Loucy (cell line): ENCODE measurements around the gene DLK1.

Experiments
- EZH2phosphoT487 ChIP-seq: fragments of 200-600 bp; IDR thresholded peaks from 2 replicates; pipeline ENCODE4 v1.6.1; 2018; ENCODE audit warnings: antibody characterized with exemption, mild to moderate bottlenecking, moderate library complexity, borderline replicate concordance
- TF ChIP-seq, protein P1 (sequence below): fragments of 200-600 bp; sonication (generic); conservative IDR thresholded peaks from 2 replicates; pipeline ENCODE4 v1.5.1; 2014; ENCODE audit warnings: mild to moderate bottlenecking, antibody characterized with exemption, low read length

DNA sequence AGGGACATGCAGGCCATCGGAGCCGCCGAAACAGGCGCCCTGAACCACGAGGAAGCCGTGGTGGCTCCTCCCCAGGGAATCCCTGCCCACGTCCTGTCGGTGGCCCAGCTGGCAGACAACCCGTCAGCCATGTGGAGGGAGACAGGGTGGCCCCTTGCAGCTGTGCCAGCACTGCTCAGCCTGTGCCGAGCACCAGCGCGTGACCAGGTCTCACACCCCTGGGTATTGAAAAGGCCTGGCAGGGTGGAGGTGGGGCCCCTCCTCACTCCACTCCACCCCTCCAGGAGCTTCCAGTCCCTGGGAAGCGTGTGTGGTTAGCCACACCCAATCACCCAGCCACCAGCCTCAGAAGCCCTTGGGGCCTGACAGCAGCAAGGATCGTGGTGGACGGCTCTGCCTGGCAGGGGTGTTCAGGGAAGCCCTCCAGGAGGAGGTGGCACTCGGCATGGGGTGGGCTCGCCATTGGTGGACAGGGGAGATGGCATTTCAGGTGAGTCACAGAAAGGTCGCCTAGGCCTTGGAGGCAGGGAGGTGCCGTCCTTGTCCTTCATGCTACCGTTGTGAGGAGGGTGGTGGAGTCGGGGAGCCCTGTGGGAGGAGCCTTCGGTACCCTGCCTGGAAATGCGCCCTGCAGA, 12.3 kb upstream of the DLK1 start:
- TF ChIP-seq, protein P1, sequence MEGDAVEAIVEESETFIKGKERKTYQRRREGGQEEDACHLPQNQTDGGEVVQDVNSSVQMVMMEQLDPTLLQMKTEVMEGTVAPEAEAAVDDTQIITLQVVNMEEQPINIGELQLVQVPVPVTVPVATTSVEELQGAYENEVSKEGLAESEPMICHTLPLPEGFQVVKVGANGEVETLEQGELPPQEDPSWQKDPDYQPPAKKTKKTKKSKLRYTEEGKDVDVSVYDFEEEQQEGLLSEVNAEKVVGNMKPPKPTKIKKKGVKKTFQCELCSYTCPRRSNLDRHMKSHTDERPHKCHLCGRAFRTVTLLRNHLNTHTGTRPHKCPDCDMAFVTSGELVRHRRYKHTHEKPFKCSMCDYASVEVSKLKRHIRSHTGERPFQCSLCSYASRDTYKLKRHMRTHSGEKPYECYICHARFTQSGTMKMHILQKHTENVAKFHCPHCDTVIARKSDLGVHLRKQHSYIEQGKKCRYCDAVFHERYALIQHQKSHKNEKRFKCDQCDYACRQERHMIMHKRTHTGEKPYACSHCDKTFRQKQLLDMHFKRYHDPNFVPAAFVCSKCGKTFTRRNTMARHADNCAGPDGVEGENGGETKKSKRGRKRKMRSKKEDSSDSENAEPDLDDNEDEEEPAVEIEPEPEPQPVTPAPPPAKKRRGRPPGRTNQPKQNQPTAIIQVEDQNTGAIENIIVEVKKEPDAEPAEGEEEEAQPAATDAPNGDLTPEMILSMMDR: no peak
- TF ChIP-seq EZH2phosphoT487: no peak
